Large intestine (tissue), 12 donors: ENCODE results near the gene CT55. TPM values are rescaled to one million over a fixed set of nuclear protein-coding genes. Genes with fewer than 3 reads are reported as not detected.
"Not testable (repeated sequence)": the region's sequence is repeated elsewhere in the genome, so short reads cannot be mapped to it uniquely, and the experiment has no call there.

Source experiments
- DNase-seq, 2 donors: peaks; one replicate each; pipeline versions ENCODE4 v3.0.0 to v3.0.0-alpha.2; 2013
- H3K27ac ChIP-seq: one replicate; pipeline ENCODE4 v1.5.1; 2013; ENCODE audit warnings: low read length
- H3K27me3 ChIP-seq: 2 replicates; pipeline ENCODE4 v1.6.1; 2013; ENCODE audit warnings: low read length; ENCODE audit not compliant: control insufficient read depth, insufficient read depth
- H3K36me3 ChIP-seq: 2 replicates; pipeline ENCODE4 v1.6.1; 2013; ENCODE audit warnings: low read length; ENCODE audit not compliant: control insufficient read depth, insufficient read depth
- H3K4me1 ChIP-seq: one replicate; pipeline ENCODE4 v1.6.1; 2013; ENCODE audit warnings: low read length; ENCODE audit not compliant: control insufficient read depth, insufficient read depth
- H3K4me3 ChIP-seq: one replicate; pipeline ENCODE4 v1.5.1; 2013; ENCODE audit warnings: low read length
- H3K9me3 ChIP-seq: one replicate; pipeline ENCODE4 v1.6.1; 2013; ENCODE audit warnings: mild to moderate bottlenecking, low read depth, low read length, moderate library complexity; ENCODE audit not compliant: control insufficient read depth
- WGBS: methylation state at CpG from one replicate; pipeline ENCODE4 v1.1.5; 2013; ENCODE audit warnings: low lambda C conversion rate; ENCODE audit not compliant: insufficient coverage; 5-methylcytosine and 5-hydroxymethylcytosine counted together
- long read RNA-seq, 11 donors: transcript quantifications; one replicate each; lab custom pipeline, GENCODE V29; 2026
- polyA plus RNA-seq: library from polyadenylated mRNA; unstranded; fragments of 120-200 nt; gene quantifications from one replicate; pipeline ENCODE4 v1.2.1, GENCODE V29; 2013

The CT55 gene
- 0.06 TPM for polyA plus RNA-seq
- long read RNA-seq, donor 1: 0 reads
- long read RNA-seq, donor 2: 0 reads
- long read RNA-seq, donor 3: 0 reads
- long read RNA-seq, donor 4: 0 reads
- long read RNA-seq, donor 5: 0 reads
- long read RNA-seq, donor 6: 0 reads
- long read RNA-seq, donor 7: 0 reads
- long read RNA-seq, donor 8: 0 reads
- long read RNA-seq, donor 9: 0 reads
- long read RNA-seq, donor 10: 0 reads
- long read RNA-seq, donor 11: 0 reads

- no peak within 1 kb of the TSS for H3K27ac ChIP-seq
- H3K9me3 ChIP-seq: no peaks in the 10 kb centered on the region
- DNase-seq: no peak
- H3K4me3 ChIP-seq: no peak within 1 kb of the TSS
- H3K27me3 ChIP-seq: no peaks in the 10 kb centered on the region
- H3K36me3 ChIP-seq: no peaks in the 10 kb centered on the region
- H3K4me1 ChIP-seq: no peaks in the 10 kb centered on the region
- whole genome bisulfite sequencing: no CpG with 5 or more reads among the region's 27 CpGs
Measured at GRCh38 chrX:135170877-135171519, at the start of gene CT55. CT55 (minus strand) TSS chrX:135171398; CDS start chrX:135171171, 227 bp downstream.

- Histone ChIP-seq H3K9me3 (no peaks in the 10 kb centered on the region), H3K4me1 (no peaks in the 10 kb centered on the region), H3K27ac (no peak overlapping the region), H3K4me3 (no peak overlapping the region), H3K27me3 (no peaks in the 10 kb centered on the region), H3K36me3 (no peaks in the 10 kb centered on the region)
- DNase-seq: no peak
- WGBS: no CpG with 5 or more reads among the region's 8 CpGs
Measured at GRCh38 chrX:135213200-135213844, 42.1 kb upstream of the CT55 start.

- not testable (repeated sequence) for H3K27me3 ChIP-seq, H3K9me3 ChIP-seq, H3K27ac ChIP-seq, H3K4me3 ChIP-seq, H3K36me3 ChIP-seq, H3K4me1 ChIP-seq, DNase-seq
- WGBS: no CpG with 5 or more reads among the region's 11 CpGs
Measured at GRCh38 chrX:135206427-135206826, 35.2 kb upstream of the CT55 start.

GRCh38 chrX:135200297-135200696, 29.1 kb upstream of the CT55 start:
- Histone ChIP-seq H3K27me3 (no peaks in the 10 kb centered on the region), H3K27ac (no peak overlapping the region), H3K4me3 (no peak overlapping the region), H3K4me1 (no peaks in the 10 kb centered on the region), H3K36me3 (no peaks in the 10 kb centered on the region), H3K9me3 (no peaks in the 10 kb centered on the region)
- DNase-seq: no peak
- WGBS: no CpG with 5 or more reads among the region's 4 CpGs

- DNase-seq: no peak
- Histone ChIP-seq H3K4me1 (no peaks in the 10 kb centered on the region), H3K27me3 (no peaks in the 10 kb centered on the region), H3K27ac (no peak overlapping the region), H3K36me3 (no peaks in the 10 kb centered on the region), H3K9me3 (no peaks in the 10 kb centered on the region), H3K4me3 (no peak overlapping the region)
- no CpG with 5 or more reads among the region's 16 CpGs for WGBS
Measured at GRCh38 chrX:135194684-135195083, 23.5 kb upstream of the CT55 start.

- Histone ChIP-seq H3K4me3 (no peak overlapping the region), H3K9me3 (no peaks in the 10 kb centered on the region), H3K4me1 (no peaks in the 10 kb centered on the region), H3K27me3 (no peaks in the 10 kb centered on the region), H3K36me3 (no peaks in the 10 kb centered on the region), H3K27ac (no peak overlapping the region)
- no CpG with 5 or more reads among the region's 6 CpGs for WGBS
- DNase-seq: no peak
Measured at GRCh38 chrX:135193740-135194139, 22.5 kb upstream of the CT55 start.

GRCh38 chrX:135191838-135192237, 20.6 kb upstream of the CT55 start:
- no peak for DNase-seq
- H3K4me3 ChIP-seq: no peak overlapping the region
- H3K36me3 ChIP-seq: no peaks in the 10 kb centered on the region
- WGBS: no CpG with 5 or more reads among the region's 3 CpGs
- H3K27me3 ChIP-seq: no peaks in the 10 kb centered on the region
- no peaks in the 10 kb centered on the region for H3K9me3 ChIP-seq
- no peaks in the 10 kb centered on the region for H3K4me1 ChIP-seq
- no peak overlapping the region for H3K27ac ChIP-seq

- H3K36me3 ChIP-seq: no peaks in the 10 kb centered on the region
- DNase-seq: peak; percentile 4 to 6
- no peak overlapping the region for H3K4me3 ChIP-seq
- no peaks in the 10 kb centered on the region for H3K4me1 ChIP-seq
- WGBS: no CpG with 5 or more reads among the region's 8 CpGs
- no peak overlapping the region for H3K27ac ChIP-seq
- no peaks in the 10 kb centered on the region for H3K27me3 ChIP-seq
- no peaks in the 10 kb centered on the region for H3K9me3 ChIP-seq
Measured at GRCh38 chrX:135185795-135186443, 14.7 kb upstream of the CT55 start.

GRCh38 chrX:135178636-135179035, 7.4 kb upstream of the CT55 start:
- DNase-seq: no peak
- no CpG with 5 or more reads among the region's 3 CpGs for WGBS
- Histone ChIP-seq H3K27me3 (no peaks in the 10 kb centered on the region), H3K9me3 (no peaks in the 10 kb centered on the region), H3K27ac (no peak overlapping the region), H3K4me3 (no peak overlapping the region), H3K4me1 (no peaks in the 10 kb centered on the region), H3K36me3 (no peaks in the 10 kb centered on the region)

- Histone ChIP-seq H3K4me1 (no peaks in the 10 kb centered on the region), H3K27me3 (no peaks in the 10 kb centered on the region), H3K36me3 (no peaks in the 10 kb centered on the region), H3K27ac (no peak overlapping the region), H3K4me3 (no peak overlapping the region), H3K9me3 (no peaks in the 10 kb centered on the region)
- WGBS: no CpG with 5 or more reads among the region's 10 CpGs
- DNase-seq: no peak
Measured at GRCh38 chrX:135170468-135170867, 730 bp downstream of the CT55 start.
